OCI-LY3 (cell line): Measurements from ENCODE around the gene ITSN1.

ENCODE experiments used
- H2AFZ ChIP-seq: fragments of 200-600, 300-600 bp; shearing (Covaris generic); 2 replicates; pipeline ENCODE4 v1.6.0; 2014; ENCODE audit warnings: antibody characterized with exemption, low read depth, low read length
- H3K27ac ChIP-seq: fragments of 200-600, 300-600 bp; sonication (generic); 2 replicates; pipeline ENCODE4 v1.5.1; 2014; ENCODE audit warnings: mild to moderate bottlenecking, low read length, moderate library complexity, mixed read lengths
- H3K27me3 ChIP-seq: fragments of 200-600, 300-600 bp; sonication (generic); 2 replicates; pipeline ENCODE4 v1.6.1; 2014; ENCODE audit warnings: low read depth, low read length, mixed read lengths
- H3K36me3 ChIP-seq: fragments of 200-600, 300-600 bp; sonication (generic); replicated peaks from 2 replicates; pipeline ENCODE3; 2014; ENCODE audit warnings: low read depth, low read length, mixed read lengths
- H3K4me1 ChIP-seq: fragments of 300-600, 200-600 bp; sonication (generic); 2 replicates; pipeline ENCODE4 v1.6.1; 2014; ENCODE audit warnings: low read length, mixed read lengths
- H3K4me2 ChIP-seq: fragments of 200-600, 300-600 bp; sonication (generic); 2 replicates; pipeline ENCODE4 v1.6.1; 2014; ENCODE audit warnings: low read length, mixed read lengths
- H3K4me3 ChIP-seq: fragments of 300-600, 200-600 bp; sonication (generic); 2 replicates; pipeline ENCODE4 v1.5.1; 2014; ENCODE audit warnings: antibody characterized with exemption, mild to moderate bottlenecking, low read length, moderate library complexity
- H3K79me2 ChIP-seq: fragments of 300-600, 200-600 bp; shearing (Covaris generic); 2 replicates; pipeline ENCODE4 v1.6.1; 2014; ENCODE audit warnings: mild to moderate bottlenecking, low read length, mixed read lengths
- H3K9ac ChIP-seq: fragments of 300-600, 200-600 bp; shearing (Covaris generic); 2 replicates; pipeline ENCODE4 v1.6.0; 2014; ENCODE audit warnings: mild to moderate bottlenecking, low read length, moderate library complexity
- H3K9me3 ChIP-seq: fragments of 200-600, 300-600 bp; shearing (Covaris generic); 2 replicates; pipeline ENCODE4 v1.6.1; 2014; ENCODE audit warnings: low read length, mixed read lengths; ENCODE audit not compliant: insufficient read depth
- H4K20me1 ChIP-seq: fragments of 200-600, 300-600 bp; sonication (generic); 2 replicates; pipeline ENCODE4 v1.6.1; 2016; ENCODE audit warnings: low read length, mixed read lengths; ENCODE audit not compliant: insufficient read depth
- CTCF ChIP-seq: fragments of 200-600, 300-600 bp; sonication (generic); IDR thresholded peaks from 2 replicates; pipeline ENCODE4 v1.5.1; 2014; ENCODE audit warnings: antibody characterized with exemption, low read length, low read depth
- EZH2phosphoT487 ChIP-seq: fragments of 200-600 bp; shearing (Covaris generic); IDR thresholded peaks from 2 replicates; pipeline ENCODE4 v1.6.1; 2018; ENCODE audit warnings: antibody characterized with exemption, mixed run types, low read depth

ITSN1 gene

GRCh38 chr21:33729641-33730040 is 87.3 kb downstream of the ITSN1 start:
- H3K27me3 ChIP-seq = no peaks in the 10 kb centered on the region
- H3K27ac ChIP-seq = no peak overlapping the region
- no peak overlapping the region for H3K4me2 ChIP-seq
- no peaks in the 10 kb centered on the region for H3K4me1 ChIP-seq
- H3K9ac ChIP-seq = no peak overlapping the region
- H3K4me3 ChIP-seq = no peak overlapping the region
- H3K36me3 ChIP-seq = no peaks in the 10 kb centered on the region
- H3K9me3 ChIP-seq = no peaks in the 10 kb centered on the region
- no peaks in the 10 kb centered on the region for H3K79me2 ChIP-seq
- TF ChIP-seq CTCF (no peak), EZH2phosphoT487 (no peak)
- H4K20me1 ChIP-seq = no peaks in the 10 kb centered on the region
- no peak overlapping the region for H2AFZ ChIP-seq

- H2AFZ ChIP-seq = no peak overlapping the region
- H3K36me3 ChIP-seq = no peaks in the 10 kb centered on the region
- H4K20me1 ChIP-seq = no peaks in the 10 kb centered on the region
- H3K27me3 ChIP-seq = no peaks in the 10 kb centered on the region
- no peak overlapping the region for H3K4me2 ChIP-seq
- no peaks in the 10 kb centered on the region for H3K9me3 ChIP-seq
- no peaks in the 10 kb centered on the region for H3K4me1 ChIP-seq
- no peaks in the 10 kb centered on the region for H3K79me2 ChIP-seq
- no peak overlapping the region for H3K4me3 ChIP-seq
- no peak overlapping the region for H3K27ac ChIP-seq
- no peak overlapping the region for H3K9ac ChIP-seq
- TF ChIP-seq EZH2phosphoT487 (no peak), CTCF (no peak)
These were observed 89.1 kb downstream of the ITSN1 start for GRCh38 chr21:33731447-33731846.

GRCh38 chr21:33732038-33732437 is 89.7 kb downstream of the ITSN1 start:
- Histone ChIP-seq H3K27ac (no peak overlapping the region), H3K9me3 (no peaks in the 10 kb centered on the region), H3K4me2 (no peak overlapping the region), H3K9ac (no peak overlapping the region), H2AFZ (no peak overlapping the region), H3K27me3 (no peaks in the 10 kb centered on the region), H3K79me2 (no peaks in the 10 kb centered on the region), H3K36me3 (no peaks in the 10 kb centered on the region), H4K20me1 (no peaks in the 10 kb centered on the region), H3K4me3 (no peak overlapping the region), H3K4me1 (no peaks in the 10 kb centered on the region)
- TF ChIP-seq CTCF (no peak), EZH2phosphoT487 (no peak)

GRCh38 chr21:33733601-33734000 is 91.3 kb downstream of the ITSN1 start:
- Histone ChIP-seq H3K9me3 (no peaks in the 10 kb centered on the region), H3K4me1 (no peaks in the 10 kb centered on the region), H3K36me3 (no peaks in the 10 kb centered on the region), H3K27ac (no peak overlapping the region), H4K20me1 (no peaks in the 10 kb centered on the region), H2AFZ (no peak overlapping the region), H3K79me2 (no peaks in the 10 kb centered on the region), H3K4me3 (no peak overlapping the region), H3K9ac (no peak overlapping the region), H3K4me2 (no peak overlapping the region), H3K27me3 (no peaks in the 10 kb centered on the region)
- TF ChIP-seq EZH2phosphoT487 = no peak
- no peak for TF ChIP-seq CTCF
